HepG2 (cell line): ENCODE measurements around the gene FXYD1. TPM values are rescaled to one million over a fixed set of nuclear protein-coding genes. Genes with fewer than 3 reads are reported as not detected.

Source experiments
- AKAP8 ChIP-seq: sonication (generic); formaldehyde crosslinking; IDR thresholded peaks from 2 replicates; pipeline ENCODE4 v1.5.1; 2020; ENCODE audit warnings: mild to moderate bottlenecking, missing genetic modification reagents
- CCDC6 ChIP-seq: sonication (generic); formaldehyde crosslinking; IDR thresholded peaks from 2 replicates; pipeline ENCODE4 v1.8.1; 2022; ENCODE audit warnings: mild to moderate bottlenecking, missing genetic modification reagents, moderate library complexity
- CEBPB ChIP-seq: IDR thresholded peaks from 2 replicates; pipeline ENCODE4 v1.6.1; 2011; ENCODE audit warnings: low read depth, low read length, improper control_type of control experiment, borderline replicate concordance
- CHD4 ChIP-seq: fragments of 200-600 bp; sonication (generic); IDR thresholded peaks from 2 replicates; pipeline ENCODE4 v1.7.0; 2017; ENCODE audit warnings: mild to moderate bottlenecking, low read length, borderline replicate concordance
- EED ChIP-seq: sonication (generic); formaldehyde crosslinking; IDR thresholded peaks from 2 replicates; pipeline ENCODE4 v1.5.0; 2020; ENCODE audit warnings: mild to moderate bottlenecking, missing genetic modification reagents
- FOXA3 ChIP-seq: IDR thresholded peaks from 2 replicates; pipeline ENCODE4 v1.6.1; 2016; ENCODE audit warnings: missing genetic modification reagents, missing compliant biosample characterization
- JDP2 ChIP-seq: sonication (generic); formaldehyde crosslinking; IDR thresholded peaks from 2 replicates; pipeline ENCODE4 v1.8.1; 2022; ENCODE audit warnings: missing genetic modification reagents, borderline replicate concordance
- JUND ChIP-seq: sonication (generic); formaldehyde crosslinking; IDR thresholded peaks from 2 replicates; pipeline ENCODE4 v1.8.0; 2022; ENCODE audit warnings: mild to moderate bottlenecking, missing genetic modification reagents
- MAFK ChIP-seq, 2 experiments: IDR thresholded peaks in 1 of 2; conservative IDR thresholded peaks in 1 of 2; 2 replicates each; pipeline ENCODE4 v1.6.1; 2011; ENCODE audit warnings: improper control_type of control experiment in 2 of 2, low read length in 2 of 2
- PRPF4 ChIP-seq: fragments of 200-400 bp; formaldehyde crosslinking; IDR thresholded peaks from 2 replicates; pipeline ENCODE4 v1.6.1; 2016; ENCODE audit warnings: low read length, low read depth; ENCODE audit not compliant: poor library complexity, severe bottlenecking
- SMYD3 ChIP-seq: sonication (generic); formaldehyde crosslinking; IDR thresholded peaks from 2 replicates; pipeline ENCODE4 v1.8.1; 2023; ENCODE audit warnings: mild to moderate bottlenecking, missing genetic modification reagents
- ZBTB14 ChIP-seq: sonication (generic); formaldehyde crosslinking; IDR thresholded peaks from 2 replicates; pipeline ENCODE4 v1.4.0; 2020; ENCODE audit warnings: missing genetic modification reagents
- ZBTB34 ChIP-seq: sonication (generic); formaldehyde crosslinking; IDR thresholded peaks from 2 replicates; pipeline ENCODE4 v1.8.0; 2022; ENCODE audit warnings: mild to moderate bottlenecking, missing genetic modification reagents
- ZBTB37 ChIP-seq: sonication (generic); formaldehyde crosslinking; IDR thresholded peaks from 2 replicates; pipeline ENCODE4 v1.4.0; 2020; ENCODE audit warnings: mild to moderate bottlenecking, missing genetic modification reagents
- ZBTB38 ChIP-seq: sonication (generic); formaldehyde crosslinking; IDR thresholded peaks from 2 replicates; pipeline ENCODE4 v1.5.1; 2020; ENCODE audit warnings: mild to moderate bottlenecking, missing genetic modification reagents
- ZBTB7A ChIP-seq: sonication (generic); formaldehyde crosslinking; IDR thresholded peaks from 2 replicates; pipeline ENCODE4 v1.8.0; 2022; ENCODE audit warnings: mild to moderate bottlenecking, missing genetic modification reagents
- ZBTB7B ChIP-seq: sonication (generic); formaldehyde crosslinking; IDR thresholded peaks from 2 replicates; pipeline ENCODE4 v1.4.0; 2020; ENCODE audit warnings: missing genetic modification reagents
- ZNF160 ChIP-seq: sonication (generic); formaldehyde crosslinking; IDR thresholded peaks from 2 replicates; pipeline ENCODE4 v1.8.0; 2022; ENCODE audit warnings: mild to moderate bottlenecking, inconsistent platforms, missing genetic modification reagents
- ZNF333 ChIP-seq: sonication (generic); formaldehyde crosslinking; IDR thresholded peaks from 2 replicates; pipeline ENCODE4 v1.4.0; 2020; ENCODE audit warnings: mild to moderate bottlenecking, missing genetic modification reagents, borderline replicate concordance
- ZNF383 ChIP-seq: sonication (generic); formaldehyde crosslinking; IDR thresholded peaks from 2 replicates; pipeline ENCODE4 v1.4.0; 2020; ENCODE audit warnings: missing genetic modification reagents, mild to moderate bottlenecking, borderline replicate concordance
- ZNF816 ChIP-seq: sonication (generic); formaldehyde crosslinking; IDR thresholded peaks from 2 replicates; pipeline ENCODE4 v1.8.0; 2022; ENCODE audit warnings: missing genetic modification reagents, mild to moderate bottlenecking, borderline replicate concordance
- polyA plus RNA-seq, 8 experiments: library from polyadenylated mRNA; depleted of rRNA in 3 of 8; stranded (reverse) in 7 of 8; unstranded in 1 of 8; fragments of >200 nt; fragmentation: Illumina TruSeq in 4 of 8; extraction: Trizol in 4 of 8; gene quantifications; 2 replicates each; pipeline versions ENCODE4 v1.2.1 to v1.2.3, GENCODE V29; 2011 to 2016; ENCODE audit warnings: low read depth in 4 of 8, missing spikeins in 1 of 8, mixed read lengths in 1 of 8; ENCODE audit not compliant: insufficient read depth in 1 of 8
- total RNA-seq, 5 experiments: library from RNA; depleted of rRNA; stranded (reverse); fragments of >200 nt; fragmentation: Illumina TruSeq; extraction: Trizol; gene quantifications; 2 replicates each; pipeline ENCODE4 v1.2.3, GENCODE V29; 2016; ENCODE audit warnings: low read depth in 1 of 5
- TF ChIP-seq, protein P1 (sequence below), 2 experiments: sonication (generic) in 1 of 2; formaldehyde crosslinking in 1 of 2; IDR thresholded peaks; 2 replicates each; pipeline versions ENCODE4 v1.5.1 to v1.6.1; 2011 to 2020; ENCODE audit warnings: borderline replicate concordance in 1 of 2, low read depth in 1 of 2, low read length in 1 of 2, mild to moderate bottlenecking in 1 of 2, missing genetic modification reagents in 1 of 2, moderate library complexity in 1 of 2
- TF ChIP-seq, protein P2 (sequence below): IDR thresholded peaks from 2 replicates; pipeline ENCODE4 v1.6.1; 2012; ENCODE audit warnings: inconsistent platforms

The FXYD1 gene
- total and polyA plus RNA-seq, 2 of the 13 experiments (the other 11 are each of a cell fraction or from before 2014, with no cell fraction given), result 31.2 TPM; not detected in 1

GRCh38 chr19:35135389-35135909 lies 3.2 kb upstream of the FXYD1 start (continued):
- TF ChIP-seq ZBTB37 (no peak), PRPF4 (no peak), ZBTB38 (CRISPR knock-in tag) (peak; percentile 72; the same call in 1 of the 2 replicates), ZBTB7B (peak; percentile 80), ZBTB14 (CRISPR knock-in tag) (no peak), CCDC6 (CRISPR knock-in tag) (no peak), CEBPB (no peak), ZNF160 (no peak), ZNF816 (CRISPR knock-in tag) (no peak), ZBTB34 (CRISPR knock-in tag) (no peak), SMYD3 (CRISPR knock-in tag) (no peak), ZNF383 (CRISPR knock-in tag) (no peak), JUND (CRISPR knock-in tag) (no peak), EED (no peak), MAFK (conservative IDR thresholded peaks at IDR 0.05 in 1 of 2, IDR thresholded peaks at IDR 0.05 in 1 of 2; ENCODE audit: low read length in 2 of 2) (no peak), CHD4 (peak; percentile 73; the same call in 1 of the 2 replicates), AKAP8 (no peak), JDP2 (no peak), FOXA3 (CRISPR knock-in tag) (peak; percentile 35; the same call in 1 of the 2 replicates), ZNF333 (CRISPR knock-in tag) (no peak), ZBTB7A (CRISPR knock-in tag) (0 out of 2 replicates have a peak, but pooled peaks have one; percentile 71)
- TF ChIP-seq, protein P1, sequence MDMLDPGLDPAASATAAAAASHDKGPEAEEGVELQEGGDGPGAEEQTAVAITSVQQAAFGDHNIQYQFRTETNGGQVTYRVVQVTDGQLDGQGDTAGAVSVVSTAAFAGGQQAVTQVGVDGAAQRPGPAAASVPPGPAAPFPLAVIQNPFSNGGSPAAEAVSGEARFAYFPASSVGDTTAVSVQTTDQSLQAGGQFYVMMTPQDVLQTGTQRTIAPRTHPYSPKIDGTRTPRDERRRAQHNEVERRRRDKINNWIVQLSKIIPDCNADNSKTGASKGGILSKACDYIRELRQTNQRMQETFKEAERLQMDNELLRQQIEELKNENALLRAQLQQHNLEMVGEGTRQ (IDR thresholded peaks at IDR 0.05; ENCODE audit: low read depth, low read length), result no peak
- TF ChIP-seq, protein P1 (CRISPR knock-in tag; IDR thresholded peaks at IDR 0.05; ENCODE audit: borderline replicate concordance), result no peak
- TF ChIP-seq, protein P2, sequence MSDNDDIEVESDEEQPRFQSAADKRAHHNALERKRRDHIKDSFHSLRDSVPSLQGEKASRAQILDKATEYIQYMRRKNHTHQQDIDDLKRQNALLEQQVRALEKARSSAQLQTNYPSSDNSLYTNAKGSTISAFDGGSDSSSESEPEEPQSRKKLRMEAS, result no peak; the same call in 1 of the 2 replicates
